HG02852 (cell line): ENCODE results near the gene NEDD4L.

Experiments
- ATAC-seq: cut with Tn5 transposase; IDR thresholded peaks from one replicate; pipeline ENCODE4 v1.9.1; 2021; ENCODE audit warnings: mild to moderate bottlenecking, moderate library complexity; ENCODE audit not compliant: unreplicated experiment

NEDD4L gene

DNA sequence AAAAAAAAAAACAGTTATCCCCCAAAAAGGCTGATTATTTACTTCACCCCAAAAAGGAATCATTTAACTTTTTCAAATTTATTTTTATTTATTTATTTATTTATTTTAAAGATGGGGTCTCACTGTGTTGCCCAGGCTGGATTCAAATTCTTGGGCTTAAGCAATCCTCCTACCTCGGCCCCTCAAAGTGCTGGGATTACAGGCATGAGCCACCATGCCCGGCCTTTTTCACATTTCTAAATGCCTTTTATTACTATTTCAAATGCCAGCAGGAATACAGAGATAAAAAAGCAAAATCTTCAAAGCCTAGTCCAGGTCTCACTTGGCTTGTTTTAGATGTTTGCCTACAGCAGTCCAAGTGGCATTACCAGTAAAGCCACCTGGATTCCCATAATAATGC is 345.7 kb downstream of the NEDD4L start:
- no peak for ATAC-seq

DNA sequence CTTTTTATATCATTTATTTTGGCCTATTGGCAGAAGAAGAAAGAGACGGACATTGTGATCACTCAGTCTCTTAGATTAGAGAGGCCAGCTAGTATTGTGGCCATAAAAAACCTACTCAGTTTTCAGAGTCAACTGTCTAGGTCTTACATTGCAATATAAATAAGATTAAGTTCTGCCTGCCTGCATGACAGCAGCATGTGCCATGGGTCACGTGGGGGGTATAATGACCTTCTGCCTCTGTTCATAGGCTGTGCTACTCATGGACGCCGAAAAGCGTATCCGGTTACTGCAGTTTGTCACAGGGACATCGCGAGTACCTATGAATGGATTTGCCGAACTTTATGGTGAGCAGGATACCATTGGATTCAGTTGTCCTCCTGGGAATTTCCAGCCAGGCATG is 346.4 kb downstream of the NEDD4L start:
- ATAC-seq: no peak

DNA sequence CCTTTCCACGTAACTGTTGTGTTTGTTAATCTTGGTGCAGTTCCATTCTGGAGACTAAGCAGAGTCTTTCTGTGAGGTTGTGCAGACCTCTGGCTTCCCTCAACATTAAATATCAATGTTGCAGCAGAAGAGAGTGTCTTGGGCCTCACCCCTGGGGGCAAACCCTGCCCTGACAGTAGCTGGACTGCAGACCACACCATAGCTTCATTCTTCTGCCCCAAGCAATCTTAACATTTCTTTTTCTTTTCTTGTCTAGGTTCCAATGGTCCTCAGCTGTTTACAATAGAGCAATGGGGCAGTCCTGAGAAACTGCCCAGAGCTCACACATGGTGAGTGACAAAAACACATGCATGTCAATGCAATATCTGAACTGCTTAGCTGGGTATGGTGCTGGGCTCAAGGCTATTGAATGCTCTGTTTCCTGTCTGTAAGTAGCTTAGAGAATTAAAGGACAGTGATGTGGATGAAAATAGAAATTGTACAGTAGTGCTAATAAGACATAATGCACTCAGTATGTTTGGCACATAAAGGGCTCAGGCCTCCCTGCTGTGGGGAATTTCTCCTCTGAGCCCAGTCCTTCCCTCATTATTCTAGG is 347.3 kb downstream of the NEDD4L start:
- ATAC-seq: no peak

DNA sequence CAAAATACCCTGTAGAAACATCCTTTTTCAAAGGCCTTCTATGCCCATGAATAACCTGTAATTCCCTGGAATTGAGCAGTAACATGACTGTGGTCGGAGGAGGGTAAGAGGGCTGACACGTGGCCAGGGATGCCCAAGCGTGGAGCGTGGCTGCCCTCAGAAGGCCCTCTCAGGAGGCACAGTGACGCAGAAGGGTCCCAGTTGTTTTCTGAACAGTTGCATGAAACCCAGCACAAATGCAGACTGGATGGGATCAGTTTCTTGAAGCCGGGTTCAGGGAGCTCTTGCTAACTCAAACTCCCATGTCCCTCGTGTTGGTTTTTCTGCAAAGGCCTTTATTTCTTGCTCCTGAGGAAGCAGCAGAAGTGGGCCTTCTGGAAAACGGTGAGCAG is 347.9 kb downstream of the NEDD4L start:
- no peak for ATAC-seq

DNA sequence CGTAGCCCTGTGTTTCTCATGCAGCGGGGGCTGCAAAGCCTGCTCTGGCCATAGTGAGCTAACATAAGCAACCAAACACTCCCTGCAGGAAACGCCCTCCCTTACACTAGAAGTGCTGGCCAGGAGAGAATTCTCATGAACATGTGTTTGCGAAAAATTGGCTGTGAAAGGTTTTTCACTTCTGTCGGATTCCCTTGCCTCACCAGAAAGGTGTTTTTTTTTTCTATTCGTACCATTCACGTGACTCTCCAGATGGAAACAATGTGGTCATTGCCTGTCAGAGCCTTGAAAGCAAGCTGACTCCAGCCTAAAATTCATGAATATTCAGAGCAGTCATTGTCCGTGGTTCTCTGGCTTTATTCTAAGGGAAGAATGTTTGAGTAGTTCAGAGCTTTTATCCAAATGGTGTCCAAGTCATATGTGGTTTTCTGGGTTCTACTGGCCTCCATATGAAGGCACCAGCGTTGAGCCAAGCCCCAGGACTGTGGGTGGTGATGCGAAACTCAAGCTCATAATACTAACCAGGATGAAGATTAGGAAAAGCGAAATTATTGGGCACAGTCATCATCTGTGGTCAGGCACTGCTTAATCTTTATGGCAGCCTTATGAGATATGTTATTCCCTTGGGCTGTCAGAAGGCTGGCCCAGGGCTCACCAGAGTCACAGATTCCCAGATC is 348.4 kb downstream of the NEDD4L start:
- ATAC-seq: no peak

DNA sequence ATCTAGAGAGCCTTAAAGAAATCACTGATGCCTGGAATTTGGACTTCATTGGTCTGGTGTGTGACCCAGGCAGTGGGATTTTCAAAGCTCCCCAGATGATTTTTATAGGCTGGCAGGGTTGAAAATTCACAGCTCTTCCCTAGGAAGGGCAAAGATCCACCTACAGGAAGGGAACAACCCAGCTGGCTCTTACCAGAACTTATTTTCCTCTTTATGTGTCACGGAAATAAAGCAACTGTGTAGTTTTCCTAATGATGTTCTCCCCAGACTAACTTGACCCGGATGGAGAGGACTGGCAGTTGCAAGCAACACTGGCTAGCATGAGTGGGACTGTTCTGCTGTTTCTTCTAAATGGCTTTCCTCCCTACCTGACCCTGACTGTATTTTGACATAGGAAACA is 349.3 kb downstream of the NEDD4L start:
- ATAC-seq: no peak

DNA sequence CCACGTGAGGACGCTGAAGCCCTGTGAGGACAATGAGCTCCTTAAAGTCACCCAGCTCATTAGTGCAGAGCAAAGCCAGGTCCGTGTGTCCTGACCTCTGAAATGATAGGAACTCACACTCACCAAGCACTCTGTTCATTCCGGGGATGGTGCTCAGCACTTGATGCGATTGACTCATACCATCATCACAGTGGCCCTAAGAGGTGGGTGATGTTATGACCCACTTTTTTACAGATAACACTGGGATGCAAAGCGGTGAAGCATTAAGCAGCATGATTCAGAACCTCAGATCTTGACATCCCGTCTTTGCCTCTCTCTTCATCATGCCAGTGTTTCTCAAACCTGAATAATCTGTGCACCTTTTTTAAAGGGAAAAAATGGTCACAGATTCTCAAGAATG is 350.0 kb downstream of the NEDD4L start:
- ATAC-seq: no peak

DNA sequence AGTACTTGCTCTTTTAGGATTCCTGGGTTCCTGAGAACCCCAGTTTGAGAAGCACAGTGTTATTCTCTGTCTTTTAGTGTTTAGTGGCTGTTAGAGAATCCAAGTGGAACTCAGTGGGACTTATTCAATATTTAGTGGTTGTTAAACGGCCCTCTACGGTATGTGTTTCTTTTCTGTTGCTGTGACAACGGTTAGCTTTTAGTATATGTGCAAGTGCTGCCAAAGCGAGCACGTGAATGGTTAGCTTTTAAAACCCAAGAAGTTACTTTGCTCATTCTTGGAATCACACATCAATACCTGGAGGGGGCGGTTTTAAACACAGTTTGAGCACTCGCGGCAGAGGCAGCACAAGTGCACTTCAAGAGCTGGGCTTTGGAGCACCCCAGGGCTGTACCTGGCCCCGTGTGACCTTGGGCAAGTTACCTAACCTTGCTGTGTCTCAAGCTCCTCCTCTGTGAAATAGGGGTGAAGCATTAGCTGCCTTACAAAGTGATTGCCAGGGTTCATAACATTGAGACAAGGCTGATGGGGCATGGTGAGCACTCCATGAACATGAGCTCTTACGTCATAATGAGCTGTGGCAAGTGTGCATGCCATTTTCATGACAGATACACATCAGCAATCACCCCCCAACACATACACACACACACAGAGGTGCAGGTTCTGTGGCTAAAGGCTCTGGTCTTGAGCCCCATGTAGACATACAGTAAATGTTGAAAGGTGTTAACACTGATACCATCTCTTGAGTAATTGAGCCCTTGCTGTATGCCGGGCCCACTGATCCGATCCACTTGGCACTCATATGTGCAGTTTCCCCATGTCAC is 350.8 kb downstream of the NEDD4L start:
- no peak for ATAC-seq

DNA sequence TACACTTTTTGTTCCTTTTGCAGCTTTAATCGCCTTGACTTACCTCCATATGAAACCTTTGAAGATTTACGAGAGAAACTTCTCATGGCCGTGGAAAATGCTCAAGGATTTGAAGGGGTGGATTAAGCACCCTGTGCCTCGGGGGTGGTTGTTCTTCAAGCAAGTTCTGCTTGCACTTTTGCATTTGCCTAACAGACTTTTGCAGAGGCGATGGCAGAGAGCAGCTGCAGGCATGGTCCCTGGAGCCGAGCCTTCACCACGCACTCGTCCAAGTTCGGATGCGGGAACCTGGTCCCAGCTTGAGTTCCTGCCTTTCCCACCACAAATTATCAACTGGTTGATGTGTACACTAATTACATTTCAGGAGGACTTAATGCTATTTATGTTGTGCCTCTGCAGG is 352.1 kb downstream of the NEDD4L start:
- ATAC-seq: no peak

DNA sequence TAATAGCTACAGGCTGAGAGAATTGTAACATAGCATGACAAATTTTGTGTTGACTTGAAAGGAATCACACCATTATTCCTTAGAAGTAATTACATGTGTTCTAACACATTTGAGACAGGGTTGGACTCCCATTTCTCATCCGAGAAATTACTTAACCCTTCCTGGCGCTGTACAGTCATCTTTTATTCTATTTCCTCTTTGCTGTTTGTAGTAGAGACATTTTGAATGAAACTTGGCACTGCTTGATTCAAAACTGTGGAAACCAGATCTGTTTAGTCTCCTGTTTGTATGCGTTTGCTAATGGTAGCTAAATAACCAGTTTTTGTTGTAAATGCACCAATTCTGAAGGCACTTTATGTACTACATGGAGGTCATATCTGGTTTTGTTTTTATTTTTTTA is 352.9 kb downstream of the NEDD4L start:
- no peak for ATAC-seq

DNA sequence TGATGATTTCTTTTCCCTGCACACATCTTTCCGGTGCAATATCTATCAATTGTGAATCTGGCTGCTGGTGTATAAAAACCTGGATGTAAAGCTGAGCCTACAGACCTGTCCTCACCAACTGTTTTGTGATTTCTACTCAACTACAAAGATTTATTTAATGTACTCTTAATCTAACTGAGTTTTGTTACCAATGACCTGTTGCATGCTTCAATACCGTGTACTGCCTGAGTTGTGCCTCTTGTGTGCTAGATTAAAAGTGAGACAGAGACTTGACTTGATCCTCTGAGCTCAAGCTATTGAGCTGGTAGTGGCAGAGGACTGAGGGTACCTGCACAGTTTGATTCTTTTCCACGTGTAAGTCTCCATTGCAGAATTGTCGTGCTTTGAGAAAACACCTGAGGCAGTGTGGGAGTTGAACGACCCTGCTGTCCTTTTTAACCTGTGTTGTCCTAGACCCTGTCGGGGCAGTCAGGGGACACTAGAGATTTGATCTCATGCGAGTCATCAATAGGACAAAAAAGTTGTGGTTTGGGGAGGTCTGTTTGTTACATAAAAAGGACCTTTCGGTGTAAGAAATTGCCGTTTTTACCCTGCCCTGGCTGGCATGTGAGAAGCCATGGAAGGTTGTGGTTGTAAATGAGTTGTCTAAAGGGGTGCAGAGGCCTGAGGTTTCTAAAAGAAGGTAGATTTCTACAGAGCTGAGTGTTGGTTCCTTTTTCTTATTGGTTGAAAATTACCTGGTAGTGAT is 353.5 kb downstream of the NEDD4L start:
- ATAC-seq: no peak

DNA sequence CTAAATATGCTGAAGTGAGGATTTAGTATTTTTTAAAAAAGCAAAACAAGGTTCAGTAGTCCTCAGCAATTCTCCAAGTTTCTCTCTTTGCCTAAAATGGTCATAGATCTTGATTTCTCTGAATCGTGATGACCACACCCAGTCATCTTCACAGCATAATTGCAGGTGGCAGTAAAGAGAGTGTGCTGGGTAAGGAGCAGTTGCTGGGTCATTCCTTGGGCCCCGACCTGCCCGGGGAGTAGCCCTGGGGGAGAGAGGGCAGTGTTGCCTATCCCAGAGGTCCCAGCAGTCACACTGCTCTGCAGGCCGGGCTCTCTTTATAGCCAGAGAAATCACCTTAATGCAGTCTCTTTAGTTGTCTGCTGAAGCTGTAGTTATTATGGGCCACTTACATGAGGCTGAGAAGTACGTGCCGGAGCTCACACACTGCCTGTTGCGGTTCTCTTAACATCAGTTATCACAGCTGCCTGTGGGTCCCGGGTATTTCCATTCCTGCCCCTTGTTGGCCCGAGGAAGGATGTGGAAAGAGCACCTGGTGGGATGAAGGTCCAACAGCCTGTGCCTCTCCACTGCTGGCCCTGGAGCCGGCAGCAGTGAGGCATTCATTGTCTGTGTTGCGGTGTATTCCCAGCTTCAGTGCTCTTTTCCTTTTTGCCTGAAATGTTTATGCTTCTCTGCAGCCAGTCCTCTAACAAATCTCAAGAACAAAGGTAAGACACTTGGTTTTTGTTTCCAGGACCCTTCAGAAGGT is 354.8 kb downstream of the NEDD4L start:
- ATAC-seq: no peak

DNA sequence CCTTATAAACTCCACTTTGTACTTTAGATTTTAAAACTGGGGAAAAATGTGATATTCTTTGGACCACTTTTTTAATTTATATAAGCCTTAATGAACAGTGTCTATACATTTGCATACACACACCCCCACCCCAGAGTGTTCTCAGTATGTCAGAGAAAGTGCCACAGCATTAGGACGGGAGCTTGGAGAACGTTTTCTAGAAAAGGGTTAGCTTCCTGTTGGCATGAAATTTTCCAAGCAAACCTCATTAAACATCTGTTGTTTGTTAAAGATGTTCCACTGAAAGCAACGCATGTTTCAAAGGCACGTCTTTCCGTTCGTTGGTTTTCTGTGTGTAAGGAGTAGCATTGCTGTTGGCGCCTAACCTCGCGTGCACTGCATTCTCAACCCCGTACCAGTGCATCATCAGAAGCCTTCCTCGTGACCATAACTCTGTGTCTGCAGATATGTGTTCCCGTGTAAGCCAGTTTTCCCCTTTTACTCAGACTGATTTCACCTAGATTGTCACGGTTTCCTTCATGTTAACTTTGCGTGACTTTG is 356.4 kb downstream of the NEDD4L start:
- ATAC-seq: no peak

DNA sequence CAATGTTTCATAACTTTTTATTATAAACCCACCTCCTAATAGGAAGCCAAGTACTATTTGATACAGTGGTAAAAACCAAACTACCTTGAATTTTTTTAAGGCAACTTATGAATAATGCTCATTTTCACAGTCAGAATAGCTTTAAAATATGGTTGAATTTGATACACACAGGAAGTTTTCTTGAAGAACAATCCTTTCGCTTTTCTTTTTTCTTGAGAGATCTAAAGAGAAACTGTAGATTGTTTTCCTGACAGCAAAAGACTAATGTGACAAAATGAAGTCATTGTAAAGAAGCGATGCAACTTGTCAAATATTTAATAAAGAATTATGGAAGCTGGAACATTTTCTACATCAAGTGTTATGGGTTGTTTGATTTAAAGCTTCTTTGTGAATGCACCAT is 357.2 kb downstream of the NEDD4L start:
- no peak for ATAC-seq

DNA sequence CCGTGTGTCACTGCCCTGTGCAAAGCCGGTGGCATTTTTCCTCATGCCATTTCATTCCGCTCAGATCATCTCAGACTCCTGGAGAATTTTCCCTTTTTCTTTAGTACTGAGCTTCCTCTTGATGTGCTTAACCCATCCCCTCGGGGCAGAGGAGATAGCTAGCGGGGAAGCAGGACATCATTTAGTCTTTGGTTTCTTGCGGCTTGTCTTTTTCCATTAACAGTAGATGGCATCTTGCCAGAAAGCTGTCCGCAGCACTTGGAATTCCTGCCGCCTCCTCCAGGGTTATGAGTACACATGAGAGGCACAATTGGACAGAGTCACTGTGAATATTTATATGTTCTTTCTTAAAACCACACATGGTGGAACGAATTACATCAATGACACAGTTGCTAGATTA is 358.2 kb downstream of the NEDD4L start:
- no peak for ATAC-seq

DNA sequence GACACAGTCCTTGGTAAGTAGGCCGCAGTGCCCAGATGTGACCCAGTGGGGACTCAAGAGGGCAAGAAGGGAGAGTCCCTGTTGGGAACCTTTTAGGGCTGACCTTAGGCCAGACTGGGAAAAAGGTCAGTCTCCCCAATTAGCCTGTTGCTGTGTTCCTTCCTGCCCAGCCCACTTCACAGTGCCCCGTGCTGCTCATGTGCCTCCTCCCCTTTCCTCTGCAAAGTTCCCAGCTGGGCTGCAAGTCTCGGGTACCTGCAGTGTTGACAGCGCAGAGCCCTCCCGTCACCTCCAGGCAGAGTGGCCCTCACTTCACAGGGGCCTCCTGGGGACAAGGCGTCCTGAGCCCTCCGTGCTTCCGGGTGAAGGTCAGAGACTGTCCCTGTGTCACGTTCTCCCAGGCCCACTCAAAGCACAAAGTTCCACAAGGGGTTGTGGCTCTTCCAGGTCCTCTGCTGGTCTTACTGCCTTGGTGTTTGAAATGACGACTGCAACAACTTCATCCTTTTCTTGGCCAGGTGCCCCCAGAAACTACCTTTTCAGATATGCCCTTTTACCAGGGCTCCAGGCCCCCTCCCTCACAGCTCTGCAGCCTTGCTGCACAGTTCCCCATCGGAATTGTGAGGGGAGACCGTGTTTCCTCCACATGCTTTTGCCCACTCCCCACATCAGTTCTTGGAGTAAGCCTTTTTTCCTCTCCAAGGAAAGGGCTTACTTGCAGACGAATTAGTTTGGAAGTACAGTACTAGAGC is 359.1 kb downstream of the NEDD4L start:
- no peak for ATAC-seq

DNA sequence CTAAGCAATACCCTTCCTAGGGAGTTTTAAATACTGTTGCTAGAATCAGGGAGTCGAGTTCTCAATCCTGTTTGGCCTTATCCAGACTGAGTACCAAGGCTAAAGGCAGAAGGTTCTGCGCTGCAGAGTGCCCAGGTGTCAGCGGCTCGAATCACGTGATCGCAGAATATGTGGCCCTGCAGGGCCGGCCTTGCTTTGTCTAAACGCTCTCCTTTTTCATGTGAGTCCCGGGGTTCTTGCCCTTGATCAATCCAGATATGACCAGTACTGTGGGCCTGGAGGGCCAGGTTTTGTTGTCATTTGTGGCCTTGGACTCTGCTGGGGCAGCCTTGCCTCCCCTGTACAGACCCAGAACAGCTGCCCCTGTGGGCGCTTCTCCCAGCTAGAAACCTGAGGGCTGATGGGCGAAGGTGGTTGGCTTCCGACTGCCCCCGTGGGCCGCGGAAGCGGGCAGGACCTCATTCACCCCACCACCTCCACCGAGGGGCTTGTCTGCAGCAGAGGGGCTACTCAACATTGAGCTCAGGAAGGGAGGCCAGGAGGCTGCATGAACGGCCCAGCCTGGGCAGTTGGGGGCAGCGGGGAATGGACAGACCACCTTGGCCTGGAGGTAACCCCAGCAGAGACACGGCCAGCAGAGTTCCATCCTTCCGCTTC is 359.9 kb downstream of the NEDD4L start:
- no peak for ATAC-seq

DNA sequence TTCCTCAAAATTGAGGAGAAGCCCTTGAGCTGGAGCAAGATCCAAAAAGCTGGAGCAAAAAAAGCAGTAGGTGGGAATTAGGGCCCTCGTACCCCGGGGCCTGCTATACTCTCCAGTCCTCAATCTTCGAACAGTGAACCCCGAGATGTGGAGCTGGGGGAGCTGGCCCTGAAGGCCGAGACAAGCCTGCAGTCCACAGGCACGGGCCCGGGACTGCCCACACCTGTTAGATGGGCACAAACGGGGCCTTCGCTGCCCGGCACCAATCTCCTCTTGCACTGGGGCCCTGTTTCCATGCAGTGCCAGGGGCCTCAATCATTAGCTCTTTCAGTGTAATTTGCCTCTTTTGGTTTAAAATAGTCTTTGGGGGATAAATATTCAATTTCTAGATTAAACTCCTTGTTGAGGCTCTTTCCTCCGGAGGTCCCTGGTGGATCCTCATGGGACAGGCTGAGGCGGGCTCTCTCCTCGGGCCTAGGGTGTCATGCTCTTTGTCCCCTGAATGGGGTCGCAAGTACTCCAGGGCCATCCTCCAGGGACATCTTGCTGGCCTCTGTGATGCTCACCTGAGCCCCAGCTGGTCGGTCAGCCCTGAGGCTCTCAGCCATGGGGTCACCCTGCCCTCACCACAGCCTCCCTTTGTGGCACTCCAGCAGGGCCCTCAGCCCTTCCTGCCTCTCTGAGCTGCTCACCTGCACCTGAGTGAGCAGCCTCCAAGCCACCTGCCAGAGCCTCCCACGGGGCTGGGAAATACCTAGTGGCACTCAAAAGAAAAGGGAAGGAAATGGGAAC is 361.3 kb downstream of the NEDD4L start:
- no peak for ATAC-seq

DNA sequence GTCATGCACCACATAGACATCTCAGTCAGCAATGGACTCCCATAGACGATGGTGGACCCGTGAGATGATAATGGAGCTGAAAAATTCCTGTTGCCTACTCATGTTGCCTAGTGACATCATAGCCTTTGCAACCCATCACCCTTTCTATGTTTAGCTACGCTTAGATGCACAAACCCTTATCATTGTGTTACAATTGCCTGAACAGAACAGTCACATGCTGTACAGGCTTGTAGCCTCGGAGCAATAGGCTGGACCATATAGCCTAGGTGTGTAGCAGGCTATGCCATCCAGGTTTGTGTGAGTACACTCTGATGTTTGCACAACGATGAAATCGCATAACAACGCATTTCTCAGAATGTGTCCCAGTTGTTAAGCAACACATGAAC is 363.2 kb downstream of the NEDD4L start:
- ATAC-seq: no peak
